NCI-H1930 (cell line): Measurements from ENCODE around the gene ARHGAP23.

Experiments used
- DNase-seq, 2 experiments: peaks; one replicate each; lab custom pipeline; 2025; lab: John Stamatoyannopoulos, UW

ARHGAP23 gene, protein sequence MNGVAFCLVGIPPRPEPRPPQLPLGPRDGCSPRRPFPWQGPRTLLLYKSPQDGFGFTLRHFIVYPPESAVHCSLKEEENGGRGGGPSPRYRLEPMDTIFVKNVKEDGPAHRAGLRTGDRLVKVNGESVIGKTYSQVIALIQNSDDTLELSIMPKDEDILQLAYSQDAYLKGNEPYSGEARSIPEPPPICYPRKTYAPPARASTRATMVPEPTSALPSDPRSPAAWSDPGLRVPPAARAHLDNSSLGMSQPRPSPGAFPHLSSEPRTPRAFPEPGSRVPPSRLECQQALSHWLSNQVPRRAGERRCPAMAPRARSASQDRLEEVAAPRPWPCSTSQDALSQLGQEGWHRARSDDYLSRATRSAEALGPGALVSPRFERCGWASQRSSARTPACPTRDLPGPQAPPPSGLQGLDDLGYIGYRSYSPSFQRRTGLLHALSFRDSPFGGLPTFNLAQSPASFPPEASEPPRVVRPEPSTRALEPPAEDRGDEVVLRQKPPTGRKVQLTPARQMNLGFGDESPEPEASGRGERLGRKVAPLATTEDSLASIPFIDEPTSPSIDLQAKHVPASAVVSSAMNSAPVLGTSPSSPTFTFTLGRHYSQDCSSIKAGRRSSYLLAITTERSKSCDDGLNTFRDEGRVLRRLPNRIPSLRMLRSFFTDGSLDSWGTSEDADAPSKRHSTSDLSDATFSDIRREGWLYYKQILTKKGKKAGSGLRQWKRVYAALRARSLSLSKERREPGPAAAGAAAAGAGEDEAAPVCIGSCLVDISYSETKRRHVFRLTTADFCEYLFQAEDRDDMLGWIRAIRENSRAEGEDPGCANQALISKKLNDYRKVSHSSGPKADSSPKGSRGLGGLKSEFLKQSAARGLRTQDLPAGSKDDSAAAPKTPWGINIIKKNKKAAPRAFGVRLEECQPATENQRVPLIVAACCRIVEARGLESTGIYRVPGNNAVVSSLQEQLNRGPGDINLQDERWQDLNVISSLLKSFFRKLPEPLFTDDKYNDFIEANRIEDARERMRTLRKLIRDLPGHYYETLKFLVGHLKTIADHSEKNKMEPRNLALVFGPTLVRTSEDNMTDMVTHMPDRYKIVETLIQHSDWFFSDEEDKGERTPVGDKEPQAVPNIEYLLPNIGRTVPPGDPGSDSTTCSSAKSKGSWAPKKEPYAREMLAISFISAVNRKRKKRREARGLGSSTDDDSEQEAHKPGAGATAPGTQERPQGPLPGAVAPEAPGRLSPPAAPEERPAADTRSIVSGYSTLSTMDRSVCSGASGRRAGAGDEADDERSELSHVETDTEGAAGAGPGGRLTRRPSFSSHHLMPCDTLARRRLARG (N-terminal part only)

DNA sequence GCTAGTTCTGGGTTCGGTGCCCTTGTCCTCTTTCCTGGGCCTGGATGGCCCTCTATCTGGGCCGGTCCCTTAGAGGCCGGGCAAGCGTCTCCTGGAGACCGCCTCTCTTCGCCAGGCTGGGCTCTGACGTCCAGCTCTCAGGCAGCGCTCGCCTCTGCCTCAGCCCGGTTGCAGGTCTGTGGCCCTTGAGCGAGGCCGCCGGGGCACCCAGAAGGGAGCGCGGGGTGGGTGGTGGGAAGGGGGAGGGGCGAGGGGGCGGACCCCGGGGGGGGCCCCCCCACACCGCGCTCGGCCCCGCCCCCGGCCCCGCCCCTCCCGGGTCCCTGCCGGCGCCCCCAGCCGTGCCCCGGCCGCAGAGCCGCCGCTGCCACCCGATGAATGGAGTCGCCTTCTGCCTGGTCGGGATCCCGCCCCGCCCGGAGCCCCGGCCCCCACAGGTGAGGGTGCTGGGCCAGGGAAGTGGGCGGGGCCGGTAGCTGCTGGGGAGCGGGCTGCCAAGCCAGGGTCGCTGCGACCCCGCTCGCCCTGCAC lies at the start of gene ARHGAP23:
TSS of gene ARHGAP23 (plus strand) at position 353 of the 531 bp plus-strand sequence. CDS start at position 375, 22 bp downstream.
- no peak for DNase-seq

DNA sequence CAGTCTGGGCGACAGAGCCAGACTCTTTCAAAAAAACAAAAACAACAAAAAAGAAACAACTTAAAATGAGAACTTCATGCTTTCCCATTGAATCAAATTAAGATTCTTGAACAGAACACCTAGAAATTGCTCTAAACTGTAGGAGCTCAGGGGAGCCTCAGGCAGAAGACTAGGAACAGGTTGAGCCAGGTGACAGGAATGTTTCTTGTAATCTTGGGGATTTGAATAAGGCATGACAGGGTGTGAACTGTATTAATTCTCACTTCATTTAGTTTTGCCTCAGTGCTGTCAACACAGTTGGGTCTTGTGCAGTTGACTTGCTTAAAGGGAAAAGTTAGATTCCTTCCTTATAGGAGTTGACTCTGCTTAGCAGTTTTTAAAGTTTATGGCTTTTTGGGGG lies 48.8 kb upstream of the ARHGAP23 start:
- DNase-seq: no peak

DNA sequence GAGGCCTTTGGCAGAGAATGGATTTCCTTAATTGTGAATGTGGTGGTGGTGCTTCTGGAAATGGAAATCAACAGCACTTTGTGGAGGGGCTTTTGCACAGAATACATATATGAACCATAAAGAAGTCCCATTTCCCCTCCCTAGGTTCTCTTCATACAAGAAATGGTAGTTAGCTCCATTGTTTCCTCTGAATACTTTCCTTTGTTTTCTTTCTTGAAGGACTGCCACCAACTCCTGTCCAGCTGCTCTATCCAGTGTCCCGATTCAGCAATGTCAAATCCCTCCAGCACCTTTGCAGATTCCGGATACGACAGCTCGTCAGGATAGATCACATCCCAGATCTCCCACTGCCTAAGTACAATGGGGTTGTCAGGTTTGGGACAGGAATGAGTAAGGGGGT lies 33.2 kb upstream of the ARHGAP23 start:
- DNase-seq: no peak

DNA sequence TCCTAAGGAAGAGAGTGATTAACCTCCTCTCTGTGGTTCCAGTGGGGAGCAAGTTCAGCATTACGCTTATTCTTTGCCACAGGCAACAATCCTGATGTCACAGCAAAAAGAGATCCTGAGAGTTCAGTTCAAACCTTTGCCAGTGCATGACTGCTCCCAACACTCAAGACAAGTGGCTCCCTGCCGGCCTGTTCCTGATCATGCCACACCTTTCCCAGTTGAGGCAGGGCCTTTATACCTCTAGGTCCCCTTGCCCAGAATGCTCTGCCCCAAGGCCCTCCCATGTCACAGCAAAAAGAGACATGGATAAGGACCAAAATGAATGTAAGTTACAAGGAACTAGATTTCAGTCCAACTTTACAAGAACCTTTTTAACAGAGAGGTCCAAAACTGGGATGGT lies 31.0 kb upstream of the ARHGAP23 start:
- no peak for DNase-seq

DNA sequence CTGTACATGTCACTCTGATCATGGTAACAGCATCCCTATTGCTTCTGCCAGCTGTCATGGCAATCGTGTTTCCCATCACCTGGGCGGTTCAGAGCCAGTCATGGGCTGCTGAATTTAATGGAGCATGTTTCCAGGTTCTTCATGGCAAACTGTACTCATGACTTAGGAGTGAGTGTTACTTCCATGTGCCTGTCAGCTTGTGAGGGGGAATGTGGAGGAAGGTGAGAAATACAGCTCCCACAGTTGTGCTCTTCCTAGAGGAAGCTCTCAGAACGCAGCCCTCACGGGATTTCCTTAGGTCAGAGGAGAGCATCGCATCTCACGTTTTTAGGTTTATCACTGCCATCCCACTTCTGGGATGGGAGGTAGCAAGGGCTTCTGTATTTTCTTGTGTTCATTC lies 28.0 kb upstream of the ARHGAP23 start:
- no peak for DNase-seq

DNA sequence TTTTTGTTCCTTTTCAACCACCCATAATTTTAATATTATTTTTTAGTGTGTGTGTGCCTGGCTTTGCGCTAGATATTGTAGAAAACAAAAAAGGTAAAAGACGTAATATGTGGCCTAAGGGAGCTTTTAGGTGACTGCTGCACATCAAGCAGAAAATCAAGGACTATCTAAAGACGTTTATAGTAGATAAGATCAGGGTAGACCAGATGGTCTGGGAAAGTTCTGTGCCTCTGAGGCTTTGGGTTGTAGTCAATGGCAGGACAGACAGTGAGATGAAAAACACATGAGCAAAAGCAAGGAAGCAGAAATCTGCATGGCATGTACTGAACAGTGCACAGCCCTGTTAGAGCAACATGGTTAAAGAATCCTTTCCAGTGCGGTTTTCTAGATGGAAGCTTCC lies 26.8 kb upstream of the ARHGAP23 start:
- no peak for DNase-seq

DNA sequence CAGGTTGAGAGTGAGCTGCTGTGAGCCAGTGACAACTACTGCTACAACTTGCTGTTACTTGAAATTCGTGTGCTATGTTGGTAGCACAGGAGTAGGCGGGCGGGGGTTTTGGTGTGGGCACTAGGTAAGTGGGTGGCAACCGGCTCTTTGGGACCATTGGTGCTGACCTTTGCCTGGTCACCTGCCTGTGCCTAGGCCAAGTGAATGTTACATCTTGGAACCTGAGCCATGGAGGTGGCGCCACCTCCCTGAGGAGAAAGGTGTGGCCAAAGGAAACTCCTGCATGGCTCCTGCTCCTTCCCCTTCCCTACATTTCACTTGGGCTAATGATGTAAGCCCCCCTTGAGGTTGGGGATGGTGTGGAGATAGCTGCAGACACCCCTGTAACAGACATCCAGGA lies 25.4 kb upstream of the ARHGAP23 start:
- no peak for DNase-seq

DNA sequence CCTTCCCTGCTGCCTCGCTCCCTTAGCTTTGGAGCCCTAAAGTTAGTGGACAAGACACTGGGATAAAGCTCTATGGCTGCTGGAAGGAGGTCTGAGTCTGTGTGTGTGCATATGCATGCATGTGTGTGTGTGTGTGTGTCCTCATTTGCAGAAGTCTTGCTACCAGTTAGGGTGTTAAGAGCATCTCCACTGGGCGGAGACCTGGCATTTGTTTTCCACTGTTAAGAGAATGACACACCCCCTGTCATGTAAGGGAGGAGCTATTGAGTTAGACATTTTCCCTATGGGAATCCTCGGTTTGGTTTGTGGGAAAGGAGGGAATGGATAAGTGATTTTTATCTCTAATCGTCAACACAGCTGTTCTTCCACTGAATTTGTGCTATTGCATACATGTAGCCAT lies 24.8 kb upstream of the ARHGAP23 start:
- no peak for DNase-seq

DNA sequence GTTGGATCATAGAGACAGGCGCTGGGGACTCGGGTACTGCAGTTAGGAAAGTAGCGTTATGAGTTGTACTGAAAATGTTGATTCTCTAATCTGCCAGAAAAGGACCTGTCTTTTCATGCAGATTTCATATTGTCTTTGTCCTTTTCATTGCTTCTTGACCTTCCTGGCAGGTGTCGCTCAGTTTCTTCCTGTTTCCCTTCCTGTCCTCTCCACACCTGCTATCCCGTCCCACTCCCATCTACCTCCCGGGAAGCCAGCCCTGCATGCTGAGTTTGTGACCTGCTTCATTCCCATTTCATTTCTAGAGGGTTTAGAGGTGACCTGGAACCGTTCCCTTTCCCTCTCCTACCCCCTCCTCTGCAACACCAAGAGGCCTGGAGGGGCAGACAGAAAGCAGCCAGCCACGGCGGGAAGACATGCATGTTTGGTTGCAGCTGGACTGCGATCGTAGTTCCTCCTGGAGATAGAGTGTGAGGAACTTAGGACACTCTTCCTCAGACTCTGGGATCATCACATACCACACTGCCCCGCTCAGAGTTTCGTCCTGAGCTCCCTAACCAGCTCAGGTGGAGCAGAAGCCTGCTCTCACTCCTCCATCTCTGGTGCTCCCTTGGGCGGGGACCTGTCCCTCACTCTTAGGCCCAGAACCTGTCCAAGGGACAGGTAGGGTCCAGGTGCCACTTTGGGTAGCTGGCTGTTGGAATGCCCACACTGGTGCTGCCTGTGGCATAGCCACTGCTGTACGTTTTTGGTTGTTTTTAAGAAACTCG lies 23.9 kb upstream of the ARHGAP23 start:
- DNase-seq: no peak

DNA sequence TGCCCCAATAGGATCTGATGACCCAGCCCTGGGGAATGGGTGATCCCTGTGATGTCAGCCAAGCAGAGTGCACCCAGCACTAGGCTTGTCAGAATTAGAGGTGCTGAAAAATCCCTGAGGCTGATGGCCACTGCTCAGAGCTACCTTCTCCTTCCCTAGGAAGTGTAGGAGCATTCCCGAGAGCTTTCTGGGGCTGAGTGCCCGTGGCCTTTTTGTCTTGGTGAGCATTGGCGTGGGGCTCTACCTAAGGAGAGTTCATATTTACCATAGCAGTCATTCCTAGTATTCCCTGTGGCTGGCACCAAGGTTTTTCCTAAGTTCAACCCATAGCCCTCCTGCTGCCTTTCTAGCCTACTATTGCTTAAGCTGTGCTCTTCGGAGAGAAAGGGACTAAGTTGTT lies 22.6 kb upstream of the ARHGAP23 start:
- DNase-seq: no peak

DNA sequence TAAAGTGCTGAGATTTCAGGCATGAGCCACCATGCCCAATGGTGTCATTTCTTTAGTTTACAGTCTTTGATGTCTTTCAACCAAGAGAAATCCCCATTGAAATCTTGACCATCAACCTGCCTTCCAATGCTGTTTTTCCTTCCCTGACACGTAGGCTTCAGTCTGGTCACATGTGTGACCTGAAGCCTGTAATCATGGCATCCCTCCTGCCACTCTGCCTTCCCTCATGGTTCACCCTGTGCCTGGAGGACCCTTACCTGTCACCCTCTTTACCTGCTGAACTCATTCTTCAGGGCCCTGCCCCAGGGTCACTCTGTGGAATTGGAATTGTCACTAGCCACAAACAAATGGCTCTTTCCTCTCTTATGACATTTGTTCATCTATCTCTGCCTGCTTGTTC lies 18.1 kb upstream of the ARHGAP23 start:
- DNase-seq: no peak

DNA sequence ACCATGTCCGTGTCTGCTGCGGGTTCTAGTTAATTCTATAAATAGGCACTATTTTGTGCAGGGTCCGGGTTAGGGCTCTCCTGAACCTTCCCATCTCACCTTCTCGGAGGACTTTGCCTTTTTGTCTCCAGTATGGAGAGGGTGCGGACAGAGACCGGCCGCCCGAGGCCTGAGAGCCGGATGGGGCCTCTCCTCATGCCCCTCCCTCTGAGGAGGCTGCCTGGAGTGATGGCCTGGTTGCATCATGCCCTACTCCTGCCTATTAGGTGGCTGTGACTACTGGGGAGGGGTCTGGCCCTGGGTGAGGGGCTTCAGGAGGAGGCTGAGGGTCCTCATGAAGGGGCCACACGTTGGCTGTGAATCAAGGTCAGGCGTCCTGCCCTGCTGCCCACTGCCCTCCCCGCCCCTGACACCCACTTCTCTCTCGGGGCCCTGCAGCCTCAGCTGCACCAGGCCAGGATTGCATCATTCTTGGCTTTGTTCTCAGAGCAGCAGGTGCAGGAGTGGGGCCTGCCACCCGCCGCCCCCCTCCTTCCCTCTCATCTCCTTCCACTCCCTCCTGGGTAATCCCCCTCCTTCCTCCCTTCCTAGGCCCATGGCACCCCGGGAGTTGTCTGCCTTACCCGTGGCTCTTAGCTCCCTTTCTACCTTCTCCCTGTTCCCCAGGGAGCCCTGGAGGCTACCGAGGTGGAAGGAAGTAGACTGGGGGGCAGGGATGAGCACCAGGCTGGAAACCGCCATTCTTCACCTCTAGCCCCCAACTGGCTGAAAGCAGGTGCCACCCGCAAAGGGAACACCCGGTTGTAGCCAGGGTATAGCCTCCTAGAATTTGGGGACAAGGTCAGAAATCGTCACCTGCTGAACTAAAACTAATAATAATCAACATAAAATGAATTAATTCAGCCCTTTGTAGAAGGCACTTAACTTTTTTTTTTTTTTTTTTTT lies 12.7 kb upstream of the ARHGAP23 start:
- DNase-seq: peak; percentile 58 to 86

DNA sequence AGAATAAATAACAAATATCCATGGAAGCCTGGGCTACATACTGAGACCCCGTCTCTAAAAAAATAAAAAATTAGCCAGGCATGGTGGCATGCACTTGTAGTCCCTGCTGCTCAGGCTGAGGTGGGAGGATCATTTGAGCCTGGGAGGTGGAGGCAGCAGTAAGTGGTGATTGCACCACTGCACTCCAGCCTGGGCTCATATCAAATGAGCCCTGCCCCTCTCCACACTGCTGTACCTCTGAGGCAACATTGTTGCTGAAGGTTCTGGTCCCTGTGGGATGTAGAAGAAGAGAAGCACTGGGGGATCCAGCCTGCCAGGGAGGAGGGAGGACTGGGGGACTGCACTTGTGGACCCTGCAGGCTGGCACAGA lies 11.4 kb upstream of the ARHGAP23 start:
- DNase-seq: no peak

DNA sequence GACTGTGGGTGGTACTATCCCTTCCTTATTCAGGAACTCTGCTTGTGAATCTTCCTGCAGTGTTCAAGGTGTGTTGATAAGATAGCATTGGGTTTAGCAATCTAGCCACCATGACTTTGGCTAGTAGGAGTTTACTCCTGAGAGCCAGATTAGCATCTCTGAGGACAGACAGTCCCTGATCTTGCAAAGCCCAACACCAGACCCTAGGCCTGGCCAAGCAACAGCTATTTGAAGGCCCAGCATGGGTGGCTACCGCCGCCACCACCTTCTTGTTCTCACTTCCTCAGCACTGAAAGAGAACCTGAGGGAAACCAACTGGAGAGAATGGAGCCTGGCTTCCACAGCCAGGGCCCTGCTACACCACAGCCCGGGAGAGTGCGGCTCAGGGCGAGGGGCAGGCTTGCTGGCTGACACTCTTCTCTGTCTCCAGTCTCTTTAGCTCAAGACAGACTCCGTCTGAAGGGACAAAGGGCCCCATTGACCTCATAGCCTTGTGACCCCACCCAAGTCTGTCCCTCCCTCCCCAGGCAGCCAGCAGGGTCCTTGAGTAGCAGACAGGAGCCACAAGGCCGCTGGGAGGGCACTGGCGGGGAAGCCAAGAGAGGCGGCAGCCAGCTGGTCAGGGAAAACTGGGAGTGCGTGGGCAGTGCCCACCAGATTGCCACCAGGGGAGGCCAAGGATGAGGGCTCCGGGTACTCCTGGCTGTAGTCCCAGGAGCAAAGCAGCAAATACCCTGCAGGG lies 10.9 kb upstream of the ARHGAP23 start:
- DNase-seq: no peak

DNA sequence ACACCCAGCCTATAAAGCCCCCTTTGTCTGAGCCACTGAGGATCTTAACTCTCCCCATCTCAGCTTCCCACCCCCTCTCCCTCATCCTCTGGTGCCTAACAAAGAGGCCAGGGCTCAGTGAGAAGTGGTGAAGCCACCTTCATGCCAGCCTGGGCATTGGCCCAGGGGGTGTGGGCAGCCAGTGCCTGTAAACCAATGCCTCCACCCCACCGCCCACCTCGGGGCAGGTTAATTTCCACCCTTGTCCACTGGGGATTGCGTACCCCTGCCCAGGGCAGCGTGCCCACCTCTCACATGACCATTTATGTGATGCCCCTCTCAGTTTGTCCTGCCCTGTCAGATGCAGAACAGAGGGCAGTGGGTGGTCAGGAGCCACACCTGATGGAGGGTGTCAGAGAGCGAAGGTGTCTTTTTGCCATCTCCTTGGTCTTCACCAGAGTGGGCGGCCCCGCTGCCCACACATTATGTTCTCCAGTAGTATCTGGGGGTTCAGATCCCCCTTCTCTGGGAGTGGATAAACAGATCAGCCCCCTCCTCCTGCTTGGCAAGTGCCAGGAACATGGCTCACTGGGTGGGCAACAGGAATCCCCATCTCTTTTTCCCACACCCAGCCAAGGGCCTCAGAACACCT lies 10.1 kb upstream of the ARHGAP23 start:
- DNase-seq: no peak

DNA sequence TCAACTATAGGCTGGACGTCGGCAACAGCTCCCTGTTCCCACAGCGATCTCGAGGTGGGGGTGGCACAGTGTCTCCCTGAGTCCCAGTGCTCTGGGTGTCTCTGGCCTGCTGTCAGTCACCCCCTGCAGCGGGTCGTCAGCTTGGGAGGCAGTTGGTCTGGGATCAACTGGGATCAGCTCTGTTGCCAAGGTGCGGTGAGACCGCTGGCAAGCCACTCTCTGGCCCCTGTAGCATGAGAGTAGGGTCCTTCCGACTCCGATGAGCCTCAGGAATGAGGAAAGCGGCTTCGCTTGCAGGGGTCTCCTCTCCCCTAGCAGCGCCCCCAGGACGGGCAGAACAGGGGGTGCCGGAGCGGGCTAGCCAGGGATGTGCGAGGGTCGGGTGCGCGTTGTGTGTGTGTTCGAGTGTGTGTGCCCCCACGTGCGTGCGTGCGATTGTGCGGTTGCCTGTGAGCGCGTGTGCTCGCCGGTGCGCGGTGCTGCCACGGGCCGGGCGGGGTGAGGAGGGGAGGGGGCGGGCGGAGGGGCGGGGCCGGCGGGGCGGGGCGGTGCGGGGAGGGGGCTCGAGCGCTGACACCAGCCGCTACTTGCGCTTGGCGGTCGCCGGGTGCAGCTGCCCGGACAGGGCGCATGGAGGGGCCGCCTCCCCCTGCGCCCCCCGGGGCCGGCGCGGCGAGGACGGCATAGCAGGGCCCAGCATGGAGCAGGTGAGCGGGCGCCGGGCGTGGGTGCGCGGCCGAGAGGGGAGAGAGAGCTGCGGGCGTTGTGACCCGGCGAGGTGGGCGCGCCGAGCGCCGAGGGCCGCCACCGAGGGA lies 9.4 kb upstream of the ARHGAP23 start:
- peak; percentile 21 to 44 for DNase-seq

DNA sequence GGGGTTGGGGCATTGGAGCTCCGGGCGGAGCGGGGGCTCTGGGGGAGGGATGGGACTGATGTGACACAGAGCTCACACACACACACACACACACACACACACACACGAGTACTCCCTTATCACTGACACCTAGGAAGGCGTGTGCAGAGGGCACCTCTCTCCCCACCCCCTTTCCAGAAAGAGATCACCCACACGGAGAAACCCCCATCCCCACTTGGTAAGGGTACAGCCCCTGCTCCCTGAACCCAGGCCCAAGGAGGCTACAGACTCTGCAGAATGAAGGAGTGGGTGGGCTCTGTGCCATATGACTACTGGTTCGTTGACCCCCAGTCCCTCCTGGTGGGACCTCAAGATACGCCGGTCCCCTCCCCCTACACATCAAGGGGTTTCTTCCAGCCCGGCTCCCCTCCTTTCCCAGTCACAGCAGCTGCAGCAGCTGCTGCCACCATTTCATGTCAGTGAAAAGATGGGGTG lies 8.7 kb upstream of the ARHGAP23 start:
- no peak for DNase-seq

DNA sequence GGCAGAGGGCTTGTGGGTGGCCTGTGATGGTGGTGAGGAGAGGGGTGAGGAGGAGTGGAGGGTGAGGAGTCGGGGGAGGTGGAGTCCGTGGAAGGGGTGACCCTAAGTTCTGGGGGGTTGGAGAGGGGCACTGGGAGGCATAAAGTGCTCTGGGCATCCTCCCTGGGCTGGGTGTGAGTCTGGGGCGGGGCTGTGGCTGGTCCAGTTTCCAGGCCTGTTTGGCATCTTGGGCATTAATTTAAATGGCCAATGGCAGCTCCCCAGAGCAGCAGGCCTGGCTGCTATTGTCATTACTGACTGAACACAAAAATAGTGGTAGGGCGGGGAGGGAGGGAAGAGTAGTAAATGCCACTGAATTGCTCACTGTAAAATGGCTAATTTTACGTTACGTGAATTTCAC lies 7.7 kb upstream of the ARHGAP23 start:
- no peak for DNase-seq
